Gastrocnemius medialis (tissue), 4 donors: ENCODE results near the gene PATE1.

Experiments used
- CTCF ChIP-seq, 5 experiments: fragments of 450-650 bp in 3 of 5; fragments of 200-600 bp in 2 of 5; sonication (generic) in 2 of 5; IDR thresholded peaks in 4 of 5; conservative IDR thresholded peaks in 1 of 5; 1 replicate in 4 of 5; 2 replicates in 1 of 5; pipeline ENCODE4 v1.5.1; 2016 to 2019; ENCODE audit warnings: antibody characterized with exemption in 5 of 5, mild to moderate bottlenecking in 3 of 5, moderate library complexity in 3 of 5
- POLR2A ChIP-seq, 2 donors: fragments of 450-650 bp; IDR thresholded peaks; one replicate each; pipeline ENCODE4 v1.6.1; 2017; ENCODE audit warnings: antibody characterized with exemption in 2 of 2, mild to moderate bottlenecking in 2 of 2, moderate library complexity in 2 of 2

GRCh38 chr11:125724125-125724524 lies 22.0 kb upstream of the PATE1 start:
- TF ChIP-seq POLR2A (IDR thresholded peaks at IDR 0.05) (no peak), CTCF (IDR thresholded peaks at IDR 0.05 in 4 of 5, conservative IDR thresholded peaks at IDR 0.05 in 1 of 5) (no peak)
